HEK293 (cell line): ENCODE data around the gene TAS1R3.

Source experiments
- CTCF ChIA-PET: fragments of 350-600 bp; formaldehyde crosslinking; extraction: SDS; loops from one replicate; lab custom pipeline; 2021; ENCODE audit warnings: antibody characterized with exemption; lab: Yijun Ruan, JAX
- POLR2A ChIA-PET: fragments of 300-600 bp; formaldehyde crosslinking; extraction: SDS; loops from one replicate; lab custom pipeline; 2020; ENCODE audit warnings: antibody characterized with exemption, inconsistent platforms; lab: Yijun Ruan, JAX
- H3K27ac ChIP-seq: fragments of 200-500 bp; sonication (Bioruptor generic); 2 replicates; pipeline ENCODE4 v1.5.1; 2014; ENCODE audit warnings: low read depth, low read length, control low read depth, inconsistent platforms; ENCODE audit errors: extremely low read depth
- H3K36me3 ChIP-seq, 2 experiments: fragments of 200-500 bp in 1 of 2; sonication (Bioruptor generic) in 1 of 2; 1 replicate in 1 of 2; 2 replicates in 1 of 2; pipeline ENCODE4 v1.5.1; 2014 to 2017; ENCODE audit warnings: inconsistent platforms in 2 of 2, low read length in 2 of 2; ENCODE audit not compliant: control insufficient read depth in 2 of 2, insufficient read depth in 1 of 2
- H3K4me1 ChIP-seq: fragments of 200-500 bp; sonication (Bioruptor generic); 2 replicates; pipeline ENCODE4 v1.5.1; 2014; ENCODE audit warnings: mild to moderate bottlenecking, low read length, inconsistent platforms; ENCODE audit not compliant: control insufficient read depth, insufficient read depth
- H3K4me3 ChIP-seq: 2 replicates; pipeline ENCODE4 v1.5.1; 2011; ENCODE audit warnings: low read depth, mild to moderate bottlenecking, control low read depth, low read length, moderate library complexity
- H3K9me3 ChIP-seq: fragments of 200-500 bp; sonication (Bioruptor generic); 2 replicates; pipeline ENCODE4 v1.5.1; 2014; ENCODE audit warnings: low read depth, low read length, inconsistent platforms; ENCODE audit not compliant: control insufficient read depth, insufficient read depth
- GLIS1 ChIP-seq: fragments of 450-650 bp; formaldehyde crosslinking; IDR thresholded peaks from 2 replicates; pipeline ENCODE4 v1.5.1; 2016; ENCODE audit warnings: missing biosample characterization, missing genetic modification characterization
- GLIS2 ChIP-seq: fragments of 450-650 bp; formaldehyde crosslinking; IDR thresholded peaks from 2 replicates; pipeline ENCODE4 v1.5.1; 2016; ENCODE audit warnings: missing biosample characterization, missing genetic modification characterization
- ZNF146 ChIP-seq: fragments of 450-650 bp; formaldehyde crosslinking; IDR thresholded peaks from 2 replicates; pipeline ENCODE4 v1.5.1; 2016; ENCODE audit warnings: missing biosample characterization, missing genetic modification characterization
- ZNF157 ChIP-seq: fragments of 450-650 bp; formaldehyde crosslinking; IDR thresholded peaks from 2 replicates; pipeline ENCODE4 v1.5.1; 2016; ENCODE audit warnings: missing biosample characterization, missing genetic modification characterization
- ZNF16 ChIP-seq: fragments of 450-650 bp; formaldehyde crosslinking; IDR thresholded peaks from 2 replicates; pipeline ENCODE4 v1.5.1; 2016; ENCODE audit warnings: low read depth, missing biosample characterization, missing genetic modification characterization
- ZNF184 ChIP-seq: fragments of 450-650 bp; IDR thresholded peaks from 2 replicates; pipeline ENCODE4 v1.5.1; 2018; ENCODE audit warnings: missing biosample characterization, mild to moderate bottlenecking, missing genetic modification characterization
- ZNF248 ChIP-seq: fragments of 450-650 bp; formaldehyde crosslinking; IDR thresholded peaks from 2 replicates; pipeline ENCODE4 v1.5.1; 2017; ENCODE audit warnings: missing biosample characterization, missing genetic modification characterization
- ZNF544 ChIP-seq: fragments of 450-650 bp; formaldehyde crosslinking; IDR thresholded peaks from 2 replicates; pipeline ENCODE4 v1.5.0; 2017; ENCODE audit warnings: missing biosample characterization, missing genetic modification characterization
- ZNF558 ChIP-seq: fragments of 450-650 bp; formaldehyde crosslinking; IDR thresholded peaks from 2 replicates; pipeline ENCODE4 v1.5.1; 2016; ENCODE audit warnings: missing biosample characterization, missing genetic modification characterization
- ZNF654 ChIP-seq: fragments of 450-650 bp; formaldehyde crosslinking; IDR thresholded peaks from 2 replicates; pipeline ENCODE4 v1.5.1; 2016; ENCODE audit warnings: low read depth, missing biosample characterization, missing genetic modification characterization
- TF ChIP-seq, protein P1 (sequence below): fragments of 450-650 bp; formaldehyde crosslinking; IDR thresholded peaks from 2 replicates; pipeline ENCODE4 v1.5.1; 2016; ENCODE audit warnings: missing biosample characterization, missing genetic modification characterization
- TF ChIP-seq, protein P2 (sequence below): fragments of 450-650 bp; formaldehyde crosslinking; optimal IDR thresholded peaks from 2 replicates; pipeline ENCODE3; 2016; ENCODE audit warnings: missing biosample characterization, mild to moderate bottlenecking, missing genetic modification characterization
- TF ChIP-seq, protein P3 (sequence below): fragments of 450-650 bp; formaldehyde crosslinking; IDR thresholded peaks from 2 replicates; pipeline ENCODE4 v1.5.1; 2016; ENCODE audit warnings: missing biosample characterization, missing genetic modification characterization
- TF ChIP-seq, protein P4 (sequence below): fragments of 450-650 bp; formaldehyde crosslinking; IDR thresholded peaks from 2 replicates; pipeline ENCODE4 v1.5.1; 2016; ENCODE audit warnings: missing biosample characterization, missing genetic modification characterization

Gene TAS1R3

DNA sequence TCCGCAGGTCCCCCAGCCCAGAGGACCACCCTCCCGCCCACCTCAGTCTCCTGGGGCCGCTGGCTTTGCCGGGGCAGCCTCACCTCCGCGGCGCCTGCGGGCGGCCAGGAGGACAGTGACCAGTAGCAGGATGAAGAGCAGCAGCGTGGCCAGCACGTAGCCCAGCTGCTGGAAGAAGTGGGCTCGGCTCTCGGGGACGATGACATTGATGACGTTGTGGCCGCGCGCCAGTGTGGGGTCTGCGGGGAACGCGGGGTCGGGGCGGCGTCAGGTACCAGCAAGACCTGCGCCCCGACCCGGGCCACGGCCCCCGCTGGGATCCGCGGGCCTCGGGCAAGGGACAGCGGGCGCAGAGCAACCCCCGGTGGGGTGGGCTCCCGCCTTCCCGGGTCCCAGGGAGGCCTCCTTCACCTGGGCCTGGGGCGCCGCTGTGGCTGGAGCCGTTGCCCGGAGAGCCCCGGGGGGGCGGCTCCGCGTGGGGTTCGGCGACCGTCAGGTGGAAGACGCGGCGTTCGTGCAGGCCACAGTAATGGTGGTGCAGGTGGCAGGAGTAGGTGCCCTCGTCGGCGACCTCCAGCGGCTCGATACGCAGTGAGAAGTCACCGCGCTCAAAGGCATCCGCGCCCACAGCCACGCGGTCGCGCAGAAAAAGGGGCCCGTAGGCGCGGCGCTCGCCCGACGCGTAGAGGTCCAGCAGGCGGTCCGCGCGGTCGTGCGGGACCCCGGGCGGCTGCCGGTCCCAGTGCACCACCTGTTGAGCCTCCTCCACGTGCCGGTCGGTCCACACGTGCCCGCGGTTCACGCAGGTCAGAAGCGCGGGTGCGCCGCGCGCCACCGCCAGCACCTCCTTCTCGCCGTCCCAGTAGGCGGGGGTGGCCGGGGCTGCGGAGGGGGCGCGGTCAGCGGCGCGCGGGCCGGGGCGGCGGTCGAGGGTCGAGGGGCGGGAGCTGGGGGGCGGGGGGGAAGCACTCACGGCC lies 23.5 kb downstream of the TAS1R3 start (continued):
- TF ChIP-seq, protein P1, sequence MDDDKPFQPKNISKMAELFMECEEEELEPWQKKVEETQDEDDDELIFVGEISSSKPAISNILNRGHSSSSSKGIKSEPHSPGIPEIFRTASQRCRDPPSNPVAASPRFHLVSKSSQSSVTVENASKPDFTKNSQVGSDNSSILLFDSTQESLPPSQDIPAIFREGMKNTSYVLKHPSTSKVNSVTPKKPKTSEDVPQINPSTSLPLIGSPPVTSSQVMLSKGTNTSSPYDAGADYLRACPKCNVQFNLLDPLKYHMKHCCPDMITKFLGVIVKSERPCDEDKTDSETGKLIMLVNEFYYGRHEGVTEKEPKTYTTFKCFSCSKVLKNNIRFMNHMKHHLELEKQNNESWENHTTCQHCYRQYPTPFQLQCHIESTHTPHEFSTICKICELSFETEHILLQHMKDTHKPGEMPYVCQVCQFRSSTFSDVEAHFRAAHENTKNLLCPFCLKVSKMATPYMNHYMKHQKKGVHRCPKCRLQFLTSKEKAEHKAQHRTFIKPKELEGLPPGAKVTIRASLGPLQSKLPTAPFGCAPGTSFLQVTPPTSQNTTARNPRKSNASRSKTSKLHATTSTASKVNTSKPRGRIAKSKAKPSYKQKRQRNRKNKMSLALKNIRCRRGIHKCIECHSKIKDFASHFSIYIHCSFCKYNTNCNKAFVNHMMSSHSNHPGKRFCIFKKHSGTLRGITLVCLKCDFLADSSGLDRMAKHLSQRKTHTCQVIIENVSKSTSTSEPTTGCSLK (tag by site-specific recombination), result no peak
- TF ChIP-seq ZNF248 (tag by site-specific recombination) (no peak), ZNF558 (no peak), ZNF16 (tag by site-specific recombination) (no peak)

DNA sequence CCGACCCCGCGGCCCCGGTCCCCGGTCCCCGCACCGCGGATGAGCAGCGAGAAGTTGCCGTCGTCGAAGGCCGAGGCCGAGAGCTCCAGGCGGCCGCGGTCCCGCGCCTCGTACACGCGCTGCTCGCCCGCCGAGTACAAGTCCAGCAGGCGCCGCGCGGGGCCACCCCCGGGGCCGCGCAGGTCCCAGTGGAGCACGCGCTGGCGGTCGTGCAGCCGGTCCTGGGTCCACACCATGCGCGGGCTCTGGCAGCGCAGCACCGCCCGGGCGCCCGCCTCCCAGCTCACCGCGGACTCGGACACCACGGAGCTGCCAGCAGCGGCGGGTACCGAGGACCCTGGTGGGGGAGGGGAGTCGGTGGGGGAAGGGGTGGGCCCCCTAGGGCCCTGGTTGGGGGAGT lies 24.3 kb downstream of the TAS1R3 start:
- Histone ChIP-seq H3K4me3 (no peak overlapping the region), H3K27ac (no peak overlapping the region), H3K4me1 (peaks cover 7% of the 10 kb centered on the region; the same call in 1 of the 2 replicates), H3K36me3 (no peaks in the 10 kb centered on the region), H3K9me3 (no peaks in the 10 kb centered on the region)
- TF ChIP-seq, protein P2, sequence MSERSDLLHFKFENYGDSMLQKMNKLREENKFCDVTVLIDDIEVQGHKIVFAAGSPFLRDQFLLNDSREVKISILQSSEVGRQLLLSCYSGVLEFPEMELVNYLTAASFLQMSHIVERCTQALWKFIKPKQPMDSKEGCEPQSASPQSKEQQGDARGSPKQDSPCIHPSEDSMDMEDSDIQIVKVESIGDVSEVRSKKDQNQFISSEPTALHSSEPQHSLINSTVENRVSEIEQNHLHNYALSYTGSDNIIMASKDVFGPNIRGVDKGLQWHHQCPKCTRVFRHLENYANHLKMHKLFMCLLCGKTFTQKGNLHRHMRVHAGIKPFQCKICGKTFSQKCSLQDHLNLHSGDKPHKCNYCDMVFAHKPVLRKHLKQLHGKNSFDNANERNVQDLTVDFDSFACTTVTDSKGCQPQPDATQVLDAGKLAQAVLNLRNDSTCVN (tag by site-specific recombination), result peak; percentile 40
- no peak for TF ChIP-seq ZNF184 (tag by site-specific recombination)
- TF ChIP-seq ZNF157 (tag by site-specific recombination), result no peak
- TF ChIP-seq ZNF654 (tag by site-specific recombination), result no peak
- TF ChIP-seq ZNF544 (tag by site-specific recombination), result no peak
- ChIA-PET CTCF (interaction anchor here (1.1 kb wide), 1 partner anchor 17 kb away, joined by 3 read pairs; no protein-coding TSS in a partner anchor), POLR2A (interaction anchor here (1.0 kb wide), 1 partner anchor 20 kb away, joined by 6 read pairs; the partner anchor contains the start of gene AURKAIP1)

DNA sequence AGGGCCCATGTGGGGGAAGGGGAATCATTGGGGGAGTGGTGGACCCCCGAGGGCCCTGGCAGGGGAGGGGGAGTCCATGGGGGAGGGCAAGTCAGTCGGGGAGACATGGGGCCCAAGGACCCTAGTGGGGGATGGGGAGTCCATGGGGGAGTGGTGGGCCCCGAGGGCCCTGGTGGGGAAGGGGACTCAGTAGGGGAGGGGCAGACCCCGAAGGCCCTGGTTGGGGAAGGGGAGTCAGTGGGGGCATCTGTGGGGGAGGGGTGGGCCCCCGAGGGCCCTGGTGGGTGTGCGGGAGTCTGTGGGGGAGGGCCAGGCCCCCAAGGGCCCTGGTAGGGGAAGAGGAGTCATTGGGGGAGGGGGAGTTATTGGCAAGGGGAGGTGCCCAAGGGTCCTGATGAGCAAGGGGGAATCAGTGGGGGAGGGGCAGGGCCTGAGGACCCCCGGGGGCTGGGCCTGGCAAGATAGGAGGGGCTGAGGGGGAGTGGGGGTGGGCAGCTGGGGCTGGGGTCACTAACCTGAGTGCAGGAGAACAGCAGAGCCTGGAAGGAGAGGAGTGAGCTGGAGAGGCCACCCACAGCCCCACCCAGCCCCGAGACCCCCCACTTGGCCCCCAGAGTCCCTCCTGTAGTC lies 25.2 kb downstream of the TAS1R3 start:
- no peak overlapping the region for H3K27ac ChIP-seq
- POLR2A ChIA-PET, result interaction anchor here (1.1 kb wide), 1 partner anchor 8 kb away, joined by 3 read pairs; no protein-coding TSS in a partner anchor
- H3K36me3 ChIP-seq, result no peaks in the 10 kb centered on the region
- CTCF ChIA-PET, result no interaction called here
- H3K4me1 ChIP-seq, result peaks cover 7% of the 10 kb centered on the region; the same call in 1 of the 2 replicates
- H3K9me3 ChIP-seq, result no peaks in the 10 kb centered on the region
- no peak overlapping the region for H3K4me3 ChIP-seq
- TF ChIP-seq, protein P3, sequence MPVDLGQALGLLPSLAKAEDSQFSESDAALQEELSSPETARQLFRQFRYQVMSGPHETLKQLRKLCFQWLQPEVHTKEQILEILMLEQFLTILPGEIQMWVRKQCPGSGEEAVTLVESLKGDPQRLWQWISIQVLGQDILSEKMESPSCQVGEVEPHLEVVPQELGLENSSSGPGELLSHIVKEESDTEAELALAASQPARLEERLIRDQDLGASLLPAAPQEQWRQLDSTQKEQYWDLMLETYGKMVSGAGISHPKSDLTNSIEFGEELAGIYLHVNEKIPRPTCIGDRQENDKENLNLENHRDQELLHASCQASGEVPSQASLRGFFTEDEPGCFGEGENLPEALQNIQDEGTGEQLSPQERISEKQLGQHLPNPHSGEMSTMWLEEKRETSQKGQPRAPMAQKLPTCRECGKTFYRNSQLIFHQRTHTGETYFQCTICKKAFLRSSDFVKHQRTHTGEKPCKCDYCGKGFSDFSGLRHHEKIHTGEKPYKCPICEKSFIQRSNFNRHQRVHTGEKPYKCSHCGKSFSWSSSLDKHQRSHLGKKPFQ, result no peak
- TF ChIP-seq GLIS1 (tag by site-specific recombination), result peak; percentile 31
- TF ChIP-seq GLIS2, result peak; percentile 38; the same call in 1 of the 2 replicates
- TF ChIP-seq, protein P4, sequence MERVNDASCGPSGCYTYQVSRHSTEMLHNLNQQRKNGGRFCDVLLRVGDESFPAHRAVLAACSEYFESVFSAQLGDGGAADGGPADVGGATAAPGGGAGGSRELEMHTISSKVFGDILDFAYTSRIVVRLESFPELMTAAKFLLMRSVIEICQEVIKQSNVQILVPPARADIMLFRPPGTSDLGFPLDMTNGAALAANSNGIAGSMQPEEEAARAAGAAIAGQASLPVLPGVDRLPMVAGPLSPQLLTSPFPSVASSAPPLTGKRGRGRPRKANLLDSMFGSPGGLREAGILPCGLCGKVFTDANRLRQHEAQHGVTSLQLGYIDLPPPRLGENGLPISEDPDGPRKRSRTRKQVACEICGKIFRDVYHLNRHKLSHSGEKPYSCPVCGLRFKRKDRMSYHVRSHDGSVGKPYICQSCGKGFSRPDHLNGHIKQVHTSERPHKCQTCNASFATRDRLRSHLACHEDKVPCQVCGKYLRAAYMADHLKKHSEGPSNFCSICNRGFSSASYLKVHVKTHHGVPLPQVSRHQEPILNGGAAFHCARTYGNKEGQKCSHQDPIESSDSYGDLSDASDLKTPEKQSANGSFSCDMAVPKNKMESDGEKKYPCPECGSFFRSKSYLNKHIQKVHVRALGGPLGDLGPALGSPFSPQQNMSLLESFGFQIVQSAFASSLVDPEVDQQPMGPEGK (tag by site-specific recombination), result peak; percentile 15
- no peak for TF ChIP-seq ZNF146
